Measurements from ENCODE around the gene DHRS7B. TPM values are rescaled to one million over a fixed set of nuclear protein-coding genes. Genes with fewer than 3 reads are reported as not detected.
A peak's percentile ranks its signal among the peaks of the same experiment; 100 is the strongest.

DHRS7B gene
- total and polyA plus RNA-seq, 9 of the 15 experiments (the other 6 are each of a cell fraction or from before 2014, with no cell fraction given): 8.0 to 30.7 (median 14.8) TPM

GRCh38 chr17:21214015-21214776 is 87.4 kb downstream of the DHRS7B start, which contains the start of gene TMEM11 (continued):
- TF ChIP-seq BHLHE40 (IDR thresholded peaks at IDR 0.05; ENCODE audit: low read length): no peak
- TF ChIP-seq ZNF239 (CRISPR knock-in tag; IDR thresholded peaks at IDR 0.05): peak; percentile 62; the same call in 1 of the 2 replicates
- TF ChIP-seq ZNF232 (CRISPR knock-in tag; IDR thresholded peaks at IDR 0.05): no peak
- no peak for TF ChIP-seq ZNF75A (CRISPR knock-in tag; IDR thresholded peaks at IDR 0.05)
- TF ChIP-seq WHSC1 (IDR thresholded peaks at IDR 0.05; ENCODE audit: low read length): no peak
- no peak for TF ChIP-seq CEBPG (CRISPR knock-in tag; IDR thresholded peaks at IDR 0.05)
- no peak for TF ChIP-seq CEBPG (tag; conservative IDR thresholded peaks at IDR 0.05 in 1 of 2, IDR thresholded peaks at IDR 0.05 in 1 of 2)
- TF ChIP-seq ZNF696 (CRISPR knock-in tag; conservative IDR thresholded peaks at IDR 0.05): no peak
- TF ChIP-seq ZNF507 (tag; conservative IDR thresholded peaks at IDR 0.05): no peak
- no peak for TF ChIP-seq ZNF140 (CRISPR knock-in tag; IDR thresholded peaks at IDR 0.05)
- TF ChIP-seq CHD2 (IDR thresholded peaks at IDR 0.05; ENCODE audit: low read depth, low read length): peak; percentile 94
- TF ChIP-seq SMARCA4 (IDR thresholded peaks at IDR 0.05): no peak
- no peak for TF ChIP-seq ZNF24 (IDR thresholded peaks at IDR 0.05)
- TF ChIP-seq NEUROD1 (IDR thresholded peaks at IDR 0.05; ENCODE audit: borderline replicate concordance, low read depth, low read length, partially characterized antibody): no peak
- no peak for TF ChIP-seq CBX5 (IDR thresholded peaks at IDR 0.05; ENCODE audit: borderline replicate concordance, low read depth)
- TF ChIP-seq MYNN (IDR thresholded peaks at IDR 0.05): 0 out of 2 replicates have a peak, but pooled peaks have one; percentile 23
- TF ChIP-seq MYNN (CRISPR knock-in tag; IDR thresholded peaks at IDR 0.05): no peak
- peak; percentile 64 for TF ChIP-seq HNRNPLL (IDR thresholded peaks at IDR 0.05; ENCODE audit: low read depth, low read length, poor library complexity, severe bottlenecking)
- TF ChIP-seq NFYB (IDR thresholded peaks at IDR 0.05; ENCODE audit: extremely low read depth, insufficient read length): no peak
- no peak for TF ChIP-seq HSF4 (CRISPR knock-in tag; IDR thresholded peaks at IDR 0.05; ENCODE audit: borderline replicate concordance)
- peak; percentile 74 for TF ChIP-seq GMEB1 (CRISPR knock-in tag; IDR thresholded peaks at IDR 0.05)
- TF ChIP-seq HMGXB4 (CRISPR knock-in tag; IDR thresholded peaks at IDR 0.05): no peak
- TF ChIP-seq SRSF7 (optimal IDR thresholded peaks at IDR 0.05; ENCODE audit: low read depth, low read length): no peak
- TF ChIP-seq MCM2 (IDR thresholded peaks at IDR 0.05; ENCODE audit: low read depth): no peak
- no peak for TF ChIP-seq TBL1XR1 (IDR thresholded peaks at IDR 0.05; ENCODE audit: low read length in 2 of 2)
- TF ChIP-seq U2AF1 (optimal IDR thresholded peaks at IDR 0.05; ENCODE audit: low read depth, low read length): no peak
- peak; percentile 77 for TF ChIP-seq ZNF134 (CRISPR knock-in tag; conservative IDR thresholded peaks at IDR 0.05)
- peak; percentile 89 for TF ChIP-seq NFRKB (IDR thresholded peaks at IDR 0.05; ENCODE audit: low read depth)
- TF ChIP-seq SMAD1 (IDR thresholded peaks at IDR 0.05; ENCODE audit: low read depth, low read length, partially characterized antibody): peak; percentile 27
- peak; percentile 91 for TF ChIP-seq ESRRA (IDR thresholded peaks at IDR 0.05; ENCODE audit: borderline replicate concordance, low read depth)
